Activated CD4-positive, alpha-beta T cell treated with anti-CD3 and anti-CD28 coated beads, Interleukin-2, amount 10 ng/mL, durations not matched to agents 7 days and 5 days (primary cell): ENCODE data around the gene USF1. TPM values are rescaled to one million over a fixed set of nuclear protein-coding genes. Genes with fewer than 3 reads are reported as not detected.

ENCODE experiments used
- CTCF ChIA-PET: fragments of 350-600 bp; sonication (Branson Sonifier 250); formaldehyde crosslinking; loops from one replicate; lab custom pipeline; 2021; ENCODE audit warnings: antibody characterized with exemption; lab: Charles Lee
- POLR2A ChIA-PET: fragments of 350-600 bp; sonication (Branson Sonifier 250); formaldehyde crosslinking; loops from one replicate; lab custom pipeline; 2021; ENCODE audit warnings: antibody characterized with exemption; lab: Charles Lee
- DNase-seq: peaks from one replicate; pipeline ENCODE4 v3.0.0-alpha.2; 2020
- H3K27ac Mint-ChIP-seq: one replicate; pipeline ENCODE4 v1.8.0; 2021; ENCODE audit warnings: mild to moderate bottlenecking, moderate library complexity, mixed read lengths
- H3K27me3 Mint-ChIP-seq: one replicate; pipeline ENCODE4 v1.8.0; 2021; ENCODE audit warnings: mixed read lengths
- H3K36me3 Mint-ChIP-seq: one replicate; pipeline ENCODE4 v1.8.0; 2021; ENCODE audit warnings: low read depth, mixed read lengths
- H3K4me1 Mint-ChIP-seq: one replicate; pipeline ENCODE4 v1.8.0; 2021; ENCODE audit warnings: mixed read lengths
- H3K4me3 Mint-ChIP-seq: one replicate; pipeline ENCODE4 v1.8.0; 2021; ENCODE audit warnings: mild to moderate bottlenecking, moderate library complexity, mixed read lengths
- H3K9me3 Mint-ChIP-seq: one replicate; pipeline ENCODE4 v1.8.0; 2021; ENCODE audit warnings: mixed read lengths
- total RNA-seq, 2 experiments: library from RNA; stranded (reverse); gene quantifications; one replicate each; pipeline ENCODE4 v1.2.3, GENCODE V29; 2021

Gene USF1
- total RNA-seq, 2 experiments from 2014 or later = 78.0 to 81.2 TPM

- CTCF ChIA-PET = interaction anchor here (0.8 to 2.0 kb wide), 3 partner anchors 13 to 40 kb away, joined by 3 to 7 read pairs (median 3); partner anchors contain the start of gene USF1
- no peak for DNase-seq
- no peak overlapping the region for H3K27ac Mint-ChIP-seq
- H3K27me3 Mint-ChIP-seq = no peaks in the 10 kb centered on the region
- H3K9me3 Mint-ChIP-seq = no peaks in the 10 kb centered on the region
- peaks cover 66% of the 10 kb centered on the region for H3K36me3 Mint-ChIP-seq
- no peak overlapping the region for H3K4me3 Mint-ChIP-seq
- H3K4me1 Mint-ChIP-seq = peaks cover 51% of the 10 kb centered on the region
- POLR2A ChIA-PET = no interaction called here
Observed at GRCh38 chr1:161059293-161059692, 13.5 kb upstream of the USF1 start.

- H3K4me3 Mint-ChIP-seq = no peak overlapping the region
- H3K4me1 Mint-ChIP-seq = peaks cover 35% of the 10 kb centered on the region
- no peak for DNase-seq
- no peaks in the 10 kb centered on the region for H3K9me3 Mint-ChIP-seq
- H3K27ac Mint-ChIP-seq = no peak overlapping the region
- H3K36me3 Mint-ChIP-seq = peaks cover 68% of the 10 kb centered on the region
- ChIA-PET POLR2A (no interaction called here), CTCF (interaction anchor here (0.6 to 3.0 kb wide), 9 partner anchors 10 to 130 kb away, joined by 3 to 13 read pairs (median 4); partner anchors contain the start of genes TSTD1 and USF1)
- no peaks in the 10 kb centered on the region for H3K27me3 Mint-ChIP-seq
Observed at GRCh38 chr1:161054805-161055204, 9.0 kb upstream of the USF1 start.

GRCh38 chr1:161054232-161054631 is 8.5 kb upstream of the USF1 start:
- ChIA-PET POLR2A (no interaction called here), CTCF (interaction anchor here (1.0 to 3.0 kb wide), 6 partner anchors 9 to 60 kb away, joined by 4 to 13 read pairs (median 6); partner anchors contain the start of genes TSTD1 and USF1)
- peaks cover 29% of the 10 kb centered on the region for H3K4me1 Mint-ChIP-seq
- H3K27me3 Mint-ChIP-seq = no peaks in the 10 kb centered on the region
- peaks cover 68% of the 10 kb centered on the region for H3K36me3 Mint-ChIP-seq
- no peak for DNase-seq
- H3K27ac Mint-ChIP-seq = no peak overlapping the region
- H3K4me3 Mint-ChIP-seq = no peak overlapping the region
- H3K9me3 Mint-ChIP-seq = no peaks in the 10 kb centered on the region

- H3K27me3 Mint-ChIP-seq = no peaks in the 10 kb centered on the region
- peaks cover 37% of the 10 kb centered on the region for H3K4me1 Mint-ChIP-seq
- ChIA-PET POLR2A (no interaction called here), CTCF (interaction anchor here (0.6 kb wide), 1 partner anchor 17 kb away, joined by 3 read pairs; the partner anchor contains the start of gene ARHGAP30)
- peaks cover 77% of the 10 kb centered on the region for H3K36me3 Mint-ChIP-seq
- no peaks in the 10 kb centered on the region for H3K9me3 Mint-ChIP-seq
- H3K27ac Mint-ChIP-seq = peak overlapping the region; percentile 6
- no peak for DNase-seq
- H3K4me3 Mint-ChIP-seq = no peak overlapping the region
Observed at GRCh38 chr1:161052899-161053298, 7.1 kb upstream of the USF1 start.

GRCh38 chr1:161051219-161051618 is 5.4 kb upstream of the USF1 start:
- no peaks in the 10 kb centered on the region for H3K27me3 Mint-ChIP-seq
- ChIA-PET CTCF (interaction anchor here (0.9 to 2.3 kb wide), 4 partner anchors 14 to 47 kb away, joined by 3 to 9 read pairs (median 4); partner anchors contain the start of gene ARHGAP30), POLR2A (interaction anchor here (0.7 kb wide), 1 partner anchor 307 kb away, joined by 6 read pairs; no protein-coding TSS in a partner anchor)
- no peak for DNase-seq
- no peaks in the 10 kb centered on the region for H3K9me3 Mint-ChIP-seq
- peaks cover 74% of the 10 kb centered on the region for H3K36me3 Mint-ChIP-seq
- peaks cover 43% of the 10 kb centered on the region for H3K4me1 Mint-ChIP-seq
- no peak overlapping the region for H3K27ac Mint-ChIP-seq
- no peak overlapping the region for H3K4me3 Mint-ChIP-seq

GRCh38 chr1:161048949-161049722 is 3.4 kb upstream of the USF1 start:
- peak overlapping the region; percentile 48 for H3K27ac Mint-ChIP-seq
- no peak for DNase-seq
- POLR2A ChIA-PET = no interaction called here
- CTCF ChIA-PET = interaction anchor here (0.8 to 2.3 kb wide), 3 partner anchors 21 to 49 kb away, joined by 3 to 9 read pairs (median 3); partner anchors contain the start of gene ARHGAP30
- no peaks in the 10 kb centered on the region for H3K27me3 Mint-ChIP-seq
- peaks cover 71% of the 10 kb centered on the region for H3K36me3 Mint-ChIP-seq
- H3K9me3 Mint-ChIP-seq = no peaks in the 10 kb centered on the region
- H3K4me1 Mint-ChIP-seq = peaks cover 46% of the 10 kb centered on the region
- no peak overlapping the region for H3K4me3 Mint-ChIP-seq

GRCh38 chr1:161047436-161048420 is 2.0 kb upstream of the USF1 start:
- ChIA-PET CTCF (interaction anchor here (2.0 to 4.9 kb wide), 4 partner anchors 10 to 50 kb away, joined by 7 to 50 read pairs (median 14); partner anchors contain the start of genes ARHGAP30, F11R, KLHDC9 and TSTD1), POLR2A (interaction anchor here (0.8 kb wide), 1 partner anchor 24 kb away, joined by 3 read pairs; no protein-coding TSS in a partner anchor)
- Mint-ChIP-seq H3K4me1 (peaks cover 47% of the 10 kb centered on the region), H3K36me3 (peaks cover 66% of the 10 kb centered on the region), H3K27me3 (no peaks in the 10 kb centered on the region), H3K27ac (peak overlapping the region; percentile 97), H3K4me3 (peak overlapping the region; percentile 18), H3K9me3 (no peaks in the 10 kb centered on the region)
- no peak for DNase-seq

- Mint-ChIP-seq H3K4me3 (peak overlapping the region; percentile 79), H3K4me1 (peaks cover 45% of the 10 kb centered on the region), H3K27ac (peak overlapping the region; percentile 97), H3K36me3 (peaks cover 66% of the 10 kb centered on the region), H3K9me3 (no peaks in the 10 kb centered on the region), H3K27me3 (no peaks in the 10 kb centered on the region)
- no peak for DNase-seq
- POLR2A ChIA-PET = interaction anchor here (0.8 to 2.0 kb wide), 4 partner anchors 15 to 269 kb away, joined by 3 to 8 read pairs (median 4); partner anchors contain the start of gene F11R
- CTCF ChIA-PET = interaction anchor here (0.9 to 4.9 kb wide), 10 partner anchors 8 to 109 kb away, joined by 3 to 50 read pairs (median 4); partner anchors contain the start of genes ARHGAP30, F11R, KLHDC9 and TSTD1
Observed at GRCh38 chr1:161046605-161047228, 940 bp upstream of the USF1 start.

- Mint-ChIP-seq H3K27ac (peak overlapping the region; percentile 97), H3K36me3 (peaks cover 73% of the 10 kb centered on the region), H3K9me3 (no peaks in the 10 kb centered on the region), H3K4me3 (peak overlapping the region; percentile 79), H3K27me3 (no peaks in the 10 kb centered on the region), H3K4me1 (peaks cover 51% of the 10 kb centered on the region)
- peak; percentile 78 for DNase-seq
- CTCF ChIA-PET = interaction anchor here (0.6 to 4.9 kb wide), 18 partner anchors 11 to 190 kb away, joined by 3 to 50 read pairs (median 3); partner anchors contain the start of genes ARHGAP30 and KLHDC9
- POLR2A ChIA-PET = interaction anchor here (0.6 to 2.0 kb wide), 6 partner anchors 24 to 268 kb away, joined by 3 to 8 read pairs (median 3); partner anchors contain the start of genes ARHGAP30, F11R, NIT1 and PFDN2
Observed at GRCh38 chr1:161044908-161045735, 655 bp downstream of the USF1 start.

GRCh38 chr1:161044535-161044907 is 1.3 kb downstream of the USF1 start:
- no peak for DNase-seq
- Mint-ChIP-seq H3K4me1 (peaks cover 57% of the 10 kb centered on the region), H3K4me3 (peak overlapping the region; percentile 79), H3K36me3 (peaks cover 73% of the 10 kb centered on the region), H3K27me3 (no peaks in the 10 kb centered on the region), H3K9me3 (no peaks in the 10 kb centered on the region), H3K27ac (peak overlapping the region; percentile 97)
- CTCF ChIA-PET = interaction anchor here (0.6 to 4.9 kb wide), 8 partner anchors 11 to 89 kb away, joined by 3 to 50 read pairs (median 4); partner anchors contain the start of genes ARHGAP30 and KLHDC9
- POLR2A ChIA-PET = interaction anchor here (0.6 to 2.0 kb wide), 2 partner anchors 24 to 25 kb away, joined by 3 to 8 read pairs; partner anchors contain the start of genes ARHGAP30 and F11R
